Left ventricle myocardium superior (tissue), 1 donor: ENCODE data around the gene FCGR2B. TPM values are rescaled to one million over a fixed set of nuclear protein-coding genes. Genes with fewer than 3 reads are reported as not detected.
A peak's percentile ranks its signal among the peaks of the same experiment; 100 is the strongest.
"Not testable (repeated sequence)": the region's sequence is repeated elsewhere in the genome, so short reads cannot be mapped to it uniquely, and the experiment has no call there.

Source experiments
- ATAC-seq: fragments of 200-7000 bp; cut with Tn5 transposase; one replicate; pipeline ENCODE4 v1.9.1; 2020; ENCODE audit warnings: mild to moderate bottlenecking, moderate library complexity
- DNase-seq: peaks from one replicate; pipeline ENCODE4 v3.0.0-alpha.2; 2020
- intact Hi-C: fragments of 100-400 bp; cut with micrococcal nuclease; formaldehyde crosslinking; loops from one replicate; pipeline ENCODE4 v1.11.0; 2022
- total RNA-seq: library from RNA; stranded (reverse); fragmentation: NEBNext Ultra II Directional; extraction: Animal tissue kit (Norgen Biotek cat#: 25700); gene quantifications from one replicate; pipeline ENCODE4 v1.2.1, GENCODE V29; 2021
- donor health status: DM: no; HTN: yes; CAD: no; lungs with severe emphysema.

Gene FCGR2B
- total RNA-seq, 1 donor from 2014 or later: 12.6 TPM

GRCh38 chr1:161688946-161689345 is 26.0 kb downstream of the FCGR2B start:
- no peak for ATAC-seq
- intact Hi-C loops: no loop called here
- DNase-seq: no peak

- intact Hi-C loops: no loop called here
These were observed 28.9 kb downstream of the FCGR2B start for GRCh38 chr1:161691846-161692245.

GRCh38 chr1:161693020-161693712 is 30.2 kb downstream of the FCGR2B start:
- DNase-seq, intact Hi-C loops, ATAC-seq: not testable (repeated sequence)

More at GRCh38 chr1:161691846-161692245, 28.9 kb downstream of the FCGR2B start:
- no peak for DNase-seq
- no peak for ATAC-seq

GRCh38 chr1:161698302-161698701 is 35.4 kb downstream of the FCGR2B start:
- DNase-seq, ATAC-seq, intact Hi-C loops: not testable (repeated sequence)

- ATAC-seq: no peak
- intact Hi-C loops: no loop called here
These were observed 39.3 kb downstream of the FCGR2B start for GRCh38 chr1:161702250-161702649.

GRCh38 chr1:161705537-161705936 is 42.6 kb downstream of the FCGR2B start:
- DNase-seq (no peak), ATAC-seq (no peak)
- intact Hi-C loops: no loop called here

More at GRCh38 chr1:161702250-161702649, 39.3 kb downstream of the FCGR2B start:
- no peak for DNase-seq

- intact Hi-C loops: no loop called here
- no peak for ATAC-seq
- DNase-seq: no peak
These were observed 43.2 kb downstream of the FCGR2B start for GRCh38 chr1:161706113-161706481.

GRCh38 chr1:161706482-161707347 is 43.8 kb downstream of the FCGR2B start, which contains the start of gene FCRLA:
TSS of gene FCRLA (plus strand) at chr1:161707229. CDS start at chr1:161707265, 36 bp downstream.
- no peak for DNase-seq
- ATAC-seq: peak; percentile 94
- intact Hi-C loops: no loop called here

GRCh38 chr1:161707503-161707902 is 44.6 kb downstream of the FCGR2B start:
- DNase-seq: no peak
- intact Hi-C loops: no loop called here
- no peak for ATAC-seq

GRCh38 chr1:161709373-161709772 is 46.4 kb downstream of the FCGR2B start:
- no peak for ATAC-seq
- no peak for DNase-seq
- intact Hi-C loops: no loop called here

GRCh38 chr1:161710560-161710959 is 47.6 kb downstream of the FCGR2B start:
- intact Hi-C loops: no loop called here
- DNase-seq: no peak
- no peak for ATAC-seq

- DNase-seq (no peak), ATAC-seq (no peak)
- intact Hi-C loops: no loop called here
These were observed 55.8 kb downstream of the FCGR2B start for GRCh38 chr1:161718559-161719324.

GRCh38 chr1:161719325-161719611 is 56.3 kb downstream of the FCGR2B start:
- no peak for DNase-seq
- ATAC-seq: no peak
- intact Hi-C loops: no loop called here

GRCh38 chr1:161720422-161720821 is 57.5 kb downstream of the FCGR2B start:
- DNase-seq: no peak
- intact Hi-C loops: no loop called here
- ATAC-seq: no peak

- intact Hi-C loops: no loop called here
- ATAC-seq (no peak), DNase-seq (no peak)
These were observed 58.2 kb downstream of the FCGR2B start, which contains the start of gene FCRLB for GRCh38 chr1:161720956-161721737. TSS of gene FCRLB (plus strand) at chr1:161721544. CDS start at chr1:161722673, 1,129 bp downstream.

GRCh38 chr1:161721738-161722343 is 58.9 kb downstream of the FCGR2B start:
- intact Hi-C loops: no loop called here
- DNase-seq (no peak), ATAC-seq (no peak)

GRCh38 chr1:161722406-161722805 is 59.5 kb downstream of the FCGR2B start:
- DNase-seq: no peak
- ATAC-seq: no peak

GRCh38 chr1:161723459-161724141 is 60.7 kb downstream of the FCGR2B start:
- intact Hi-C loops: no loop called here
- no peak for ATAC-seq

More at GRCh38 chr1:161722406-161722805, 59.5 kb downstream of the FCGR2B start:
- intact Hi-C loops: no loop called here

More at GRCh38 chr1:161723459-161724141, 60.7 kb downstream of the FCGR2B start:
- DNase-seq: no peak
